NCI-H524 (cell line): ENCODE measurements around the gene GNG5.
A peak's percentile ranks its signal among the peaks of the same experiment; 100 is the strongest.
"Not testable (repeated sequence)": the region's sequence is repeated elsewhere in the genome, so short reads cannot be mapped to it uniquely, and the experiment has no call there.

Source experiments
- DNase-seq, 2 experiments: peaks; one replicate each; lab custom pipeline; 2025; lab: John Stamatoyannopoulos, UW

The GNG5 gene

GRCh38 chr1:84488107-84488506, 18.3 kb downstream of the GNG5 start:
- DNase-seq, result no peak

- no peak for DNase-seq
Measured at GRCh38 chr1:84481317-84481716, 25.1 kb downstream of the GNG5 start.

- DNase-seq, result no peak
Measured at GRCh38 chr1:84480650-84481049, 25.7 kb downstream of the GNG5 start.

GRCh38 chr1:84479998-84480397, 26.4 kb downstream of the GNG5 start:
- no peak for DNase-seq

DNA sequence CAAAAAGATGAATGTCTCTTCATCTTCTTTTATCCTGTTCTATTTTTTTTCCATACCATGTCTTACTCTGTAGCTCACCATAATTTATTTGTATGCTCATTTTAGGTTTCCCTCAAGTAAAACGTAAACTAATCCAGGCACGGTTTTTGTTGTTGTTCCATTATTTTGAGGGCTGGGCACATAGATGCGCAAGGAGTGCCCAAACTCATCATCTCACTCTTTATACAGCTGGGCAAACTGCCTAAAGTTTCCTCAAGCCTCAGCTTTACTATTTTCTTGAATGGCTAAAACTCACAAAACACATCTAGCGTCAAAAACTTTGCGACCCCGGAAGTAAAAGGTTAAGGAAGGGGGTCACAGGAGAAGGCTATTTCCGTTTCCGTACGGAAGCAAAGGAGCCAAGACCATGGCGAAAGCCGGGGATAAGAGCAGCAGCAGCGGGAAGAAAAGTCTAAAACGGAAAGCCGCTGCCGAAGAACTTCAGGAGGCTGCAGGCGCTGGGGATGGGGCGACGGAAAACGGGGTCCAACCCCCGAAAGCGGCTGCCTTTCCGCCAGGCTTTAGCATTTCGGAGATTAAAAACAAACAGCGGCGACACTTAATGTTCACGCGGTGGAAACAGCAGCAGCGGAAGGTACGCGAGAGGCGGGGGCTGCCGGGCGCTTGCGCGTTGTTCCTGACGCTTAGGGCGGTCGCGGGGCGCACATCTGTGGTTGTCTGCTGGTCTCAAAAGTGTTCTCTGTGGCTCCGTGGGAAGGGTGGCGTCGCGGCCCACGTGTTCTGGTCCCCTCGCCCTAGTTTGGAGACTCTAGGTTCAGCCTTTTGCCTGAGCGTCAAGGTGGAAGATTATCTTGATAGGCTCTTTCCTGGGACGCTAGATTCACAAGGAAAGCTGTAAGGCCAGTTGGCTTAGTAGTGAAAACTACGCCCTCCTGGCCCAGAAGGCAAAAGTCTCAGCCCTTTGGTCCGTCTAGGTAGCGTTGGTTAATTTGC, 27.2 kb downstream of the GNG5 start, which contains the start of gene RPF1:
TSS of gene RPF1 (plus strand) at position 391 of the 993 bp plus-strand sequence. CDS start at position 407, 16 bp downstream.
- DNase-seq, result peak; percentile 71 to 79

GRCh38 chr1:84476225-84476624, 30.2 kb downstream of the GNG5 start:
- DNase-seq, result no peak

DNA sequence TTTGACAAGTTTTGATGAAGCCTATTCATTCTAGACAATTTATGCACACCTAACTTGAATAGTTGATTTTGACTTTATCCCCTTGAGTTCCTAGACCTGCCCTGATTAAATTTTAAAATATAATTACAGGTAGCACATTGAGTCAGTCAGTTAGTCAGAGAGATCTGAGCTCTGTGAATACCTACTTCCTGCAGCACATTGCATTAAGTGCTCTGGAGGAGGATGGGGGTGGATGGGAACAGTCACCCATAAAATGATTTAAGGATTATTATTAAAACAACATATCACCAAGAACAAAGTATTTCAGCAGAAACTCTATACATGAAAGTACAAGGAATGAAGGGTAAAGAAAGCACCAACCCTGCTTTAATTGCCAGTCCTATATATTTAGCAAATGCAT, 39.1 kb downstream of the GNG5 start:
- no peak for DNase-seq

- no peak for DNase-seq
Measured at GRCh38 chr1:84462118-84462517, 44.3 kb downstream of the GNG5 start.

DNA sequence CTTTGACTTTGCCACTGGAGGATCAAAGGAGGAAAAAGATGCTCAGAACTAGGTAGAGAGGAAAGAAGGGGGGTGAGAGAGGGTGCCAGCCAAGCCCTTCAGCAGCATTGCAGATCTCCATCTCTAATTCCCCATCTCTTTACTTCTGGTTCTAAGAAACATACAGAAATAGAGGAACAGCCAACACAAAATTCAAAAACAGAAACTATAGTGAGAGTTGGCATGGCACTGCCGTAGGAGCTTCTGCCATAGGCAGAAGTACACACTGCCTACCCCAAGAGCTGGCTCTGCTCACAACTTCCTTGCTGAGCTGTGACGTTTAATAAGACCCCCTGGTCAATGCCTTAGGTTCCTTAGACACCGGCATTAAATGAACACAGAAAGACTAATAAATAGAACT, 53.9 kb downstream of the GNG5 start:
- DNase-seq, result no peak

DNA sequence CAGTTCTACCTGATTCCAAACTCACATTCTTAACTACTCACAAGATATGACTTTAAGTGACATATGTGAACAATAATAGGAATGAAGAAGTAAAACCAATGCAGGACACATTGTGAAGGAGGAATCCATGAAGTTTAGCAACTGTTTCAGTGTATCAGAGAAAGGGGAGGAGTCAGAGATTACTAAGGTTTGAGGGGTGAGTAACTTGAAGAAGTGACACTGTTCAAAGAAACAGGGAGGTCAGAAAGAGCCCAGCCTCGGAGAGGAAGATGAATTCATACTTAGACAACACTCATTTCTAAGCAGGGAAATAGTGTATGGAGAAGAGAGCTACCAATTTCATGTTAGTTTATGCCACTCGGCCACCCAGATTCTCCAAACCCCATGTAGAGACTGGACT, 55.5 kb downstream of the GNG5 start:
- DNase-seq, result no peak

- DNase-seq, result not testable (repeated sequence)
Measured at GRCh38 chr1:84448704-84449103, 57.7 kb downstream of the GNG5 start.
